GM18505 (cell line): ENCODE results near the gene STIP1.

ENCODE experiments used
- ATAC-seq: cut with Tn5 transposase; IDR thresholded peaks from one replicate; pipeline ENCODE4 v1.9.1; 2021; ENCODE audit not compliant: unreplicated experiment
- POLR2A ChIP-seq: IDR thresholded peaks from 4 replicates; pipeline ENCODE4 v1.6.1; 2011; ENCODE audit warnings: borderline replicate concordance; ENCODE audit not compliant: insufficient read depth, insufficient read length; ENCODE audit errors: extremely low read depth

STIP1 gene

DNA sequence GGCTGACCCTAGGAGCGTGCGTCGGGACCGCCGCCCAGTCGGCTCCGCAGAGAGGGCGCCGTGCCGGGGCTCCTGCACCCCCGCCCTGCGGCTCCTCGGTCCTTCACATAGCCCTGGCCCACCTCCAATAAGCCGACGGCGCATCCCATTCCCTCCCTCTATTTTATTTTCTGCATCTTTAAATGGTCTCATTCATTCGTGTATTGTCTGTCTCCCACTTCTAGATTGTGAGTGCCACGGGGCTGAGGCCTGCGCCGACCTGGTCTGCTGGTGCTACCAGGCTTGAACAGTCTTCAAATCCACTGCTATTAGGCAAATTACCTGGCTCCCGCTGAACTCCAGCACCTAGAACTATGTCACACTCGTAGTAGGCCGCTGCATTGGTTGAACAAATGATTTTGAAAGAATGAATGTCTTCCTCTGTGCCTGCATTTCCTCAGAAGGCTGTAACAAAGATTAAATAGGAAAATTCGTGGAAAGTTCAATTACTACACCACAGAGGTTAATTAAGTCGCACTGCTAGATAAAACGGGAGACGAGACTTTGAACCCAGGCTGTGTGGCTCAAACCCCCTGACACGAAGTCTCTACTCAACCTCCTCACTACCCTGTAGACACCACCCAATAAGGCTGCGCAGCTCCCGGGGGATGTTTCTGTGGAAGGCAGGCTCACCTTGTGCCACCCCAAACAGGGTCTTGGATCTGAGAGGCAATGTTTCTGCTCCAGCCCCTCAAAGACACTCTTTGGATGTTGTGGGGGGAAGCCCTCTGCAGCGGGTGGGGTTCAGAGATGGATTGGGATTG is 62.0 kb downstream of the STIP1 start:
- no peak for ATAC-seq

GRCh38 chr11:64248578-64248977 is 62.6 kb downstream of the STIP1 start:
- no peak for ATAC-seq
- no peak for TF ChIP-seq POLR2A

More for the DNA sequence above, 62.0 kb downstream of the STIP1 start:
- no peak for TF ChIP-seq POLR2A

DNA sequence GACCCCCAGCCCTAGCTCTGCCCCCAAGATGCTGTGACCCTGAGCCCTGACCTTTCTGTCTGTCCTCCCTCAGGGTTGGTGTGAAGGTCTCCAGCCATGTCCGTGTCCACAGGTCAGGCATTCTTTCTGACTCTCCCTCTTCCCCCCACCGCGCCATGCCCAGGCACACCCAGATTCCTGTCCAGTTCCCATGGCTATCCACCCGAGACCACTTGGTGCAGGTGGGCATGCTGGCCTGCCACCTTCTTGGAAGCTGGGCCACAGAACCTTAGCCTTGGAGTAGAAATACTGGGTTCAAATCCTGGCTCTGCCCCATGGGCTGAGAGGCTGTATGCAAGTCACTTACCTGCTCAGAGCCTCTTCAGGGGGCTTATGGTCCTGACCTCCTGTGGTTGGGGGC is 63.1 kb downstream of the STIP1 start:
- TF ChIP-seq POLR2A = no peak
- no peak for ATAC-seq

DNA sequence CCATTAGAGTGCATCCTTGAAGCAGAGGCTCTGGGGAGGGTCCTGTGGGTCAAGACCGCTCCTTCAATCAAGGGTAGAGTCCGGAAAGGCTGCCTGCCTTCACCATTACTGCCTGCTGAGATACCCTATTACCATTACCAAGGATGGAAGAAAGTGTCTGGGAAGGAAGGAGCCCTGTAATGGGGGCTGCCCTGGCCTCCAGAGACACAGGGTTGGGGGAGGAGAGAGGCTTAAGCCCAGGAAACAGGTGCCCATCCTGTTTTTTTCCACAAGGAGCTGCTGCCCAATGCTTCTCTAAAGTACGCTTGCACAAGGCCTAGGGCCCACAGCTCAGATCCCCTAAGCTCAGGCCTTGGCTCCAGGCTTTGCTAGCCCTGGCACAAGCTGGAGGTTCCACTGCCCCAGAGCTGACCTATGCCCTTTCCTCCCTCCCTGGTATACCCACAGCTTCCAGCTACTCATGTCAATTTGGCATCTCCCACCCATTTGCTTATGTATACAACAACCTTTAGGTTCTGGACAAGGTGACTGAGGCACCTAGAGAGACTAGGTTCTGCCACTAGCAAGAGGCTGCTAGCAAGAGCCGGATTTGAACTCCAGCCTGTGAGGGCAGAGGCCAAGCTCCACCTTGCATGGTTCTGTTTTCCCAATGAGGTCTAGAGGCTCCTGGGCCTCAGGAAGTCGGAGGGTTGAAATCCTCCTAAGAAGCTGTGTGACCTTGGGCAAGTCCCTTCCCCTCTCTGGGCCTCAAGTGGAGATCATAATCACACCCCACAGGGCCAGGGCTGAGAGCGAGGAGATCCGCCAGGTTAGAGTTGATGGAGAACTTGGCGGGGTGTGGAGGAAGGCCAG is 63.8 kb downstream of the STIP1 start:
- no peak for ATAC-seq
- TF ChIP-seq POLR2A = no peak

GRCh38 chr11:64250415-64251015 is 64.5 kb downstream of the STIP1 start:
- TF ChIP-seq POLR2A = no peak

DNA sequence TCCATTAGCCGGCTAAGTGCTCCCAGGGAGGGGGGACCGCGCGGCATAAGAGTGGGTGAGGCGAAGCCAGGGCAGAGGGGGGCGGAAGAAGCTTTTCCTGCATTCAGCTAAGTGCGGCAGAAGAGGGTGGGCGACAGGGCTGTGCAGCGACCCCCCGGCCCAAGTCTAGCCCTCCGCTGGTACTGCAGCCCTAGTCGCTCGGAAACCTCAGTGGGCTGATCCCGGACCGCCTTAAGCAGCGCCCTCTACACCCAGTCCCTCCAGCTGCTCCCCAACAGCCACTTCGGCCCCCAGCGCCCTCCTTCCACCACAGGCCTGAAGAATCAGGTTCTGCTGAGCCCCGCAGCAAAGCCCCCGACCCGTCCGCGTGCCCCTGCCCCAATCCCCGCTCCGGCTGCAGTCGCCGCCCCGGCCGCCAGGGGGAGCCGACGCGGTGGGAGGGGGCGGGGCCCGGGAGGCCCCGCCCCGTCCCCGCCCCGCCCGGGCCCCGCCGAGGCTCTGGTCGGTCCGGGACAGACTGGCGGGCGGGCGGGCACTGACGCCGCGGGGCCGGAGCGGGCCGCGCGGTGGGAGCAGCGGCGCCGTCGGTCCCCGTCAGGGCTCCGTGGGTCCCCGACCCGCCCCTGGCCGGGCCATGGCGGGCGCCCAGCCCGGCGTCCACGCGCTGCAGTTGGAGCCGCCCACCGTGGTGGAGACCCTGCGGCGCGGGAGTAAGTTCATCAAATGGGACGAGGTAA is 65.2 kb downstream of the STIP1 start, which contains the start of gene PLCB3:
Gene PLCB3 (plus strand): TSS at position 515 of the 737 bp plus-strand sequence. CDS start 120 bp downstream, at position 635.
- TF ChIP-seq POLR2A = peak; percentile 46
- ATAC-seq = peak; percentile 38

More at GRCh38 chr11:64250415-64251015, 64.5 kb downstream of the STIP1 start:
- ATAC-seq = no peak

- TF ChIP-seq POLR2A = no peak
- ATAC-seq = peak; percentile 11
These were observed 65.7 kb downstream of the STIP1 start for GRCh38 chr11:64251753-64252002.

DNA sequence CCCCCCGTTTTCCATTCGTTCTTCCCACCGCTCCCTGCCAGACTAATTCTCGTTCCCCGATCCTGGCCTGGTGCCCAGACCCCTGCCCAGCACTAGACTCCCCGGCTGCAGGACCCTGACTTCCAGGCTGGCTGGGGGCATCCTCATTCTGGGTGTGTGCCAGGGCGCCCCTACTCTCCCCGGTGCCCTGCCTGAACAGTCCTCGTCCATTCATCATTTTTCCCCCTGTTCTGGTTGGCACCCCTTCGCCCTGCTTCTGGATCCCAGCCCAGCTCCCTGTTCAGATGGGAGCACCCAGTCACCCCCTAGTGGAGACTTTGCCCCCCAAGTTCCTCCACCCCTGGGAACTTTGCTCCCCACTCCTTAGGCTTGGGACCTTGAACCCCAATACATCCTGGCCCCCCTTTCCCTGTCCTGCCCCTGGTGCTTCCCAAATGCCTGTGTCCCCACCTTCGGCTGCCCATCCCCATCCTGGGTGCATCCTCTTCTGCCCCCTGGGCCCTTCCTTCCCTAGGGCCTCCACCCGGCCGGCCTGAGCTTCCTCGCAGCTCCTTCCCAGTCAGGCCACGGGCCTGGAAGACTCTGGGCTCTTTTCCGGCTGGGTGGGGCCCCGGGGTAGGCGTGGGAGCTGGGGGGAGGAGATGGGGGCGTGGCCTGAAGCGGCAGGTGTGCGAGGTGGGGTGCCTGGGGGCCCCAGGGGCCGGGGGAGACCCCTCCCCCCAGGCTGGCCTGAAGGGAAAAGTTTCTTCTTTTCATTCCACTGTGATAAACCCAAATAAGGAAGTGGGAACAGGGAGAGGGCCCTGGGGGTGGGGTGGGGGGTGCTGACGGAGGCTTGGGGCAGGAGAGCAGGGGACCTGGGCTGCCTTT is 66.3 kb downstream of the STIP1 start:
- no peak for TF ChIP-seq POLR2A
- no peak for ATAC-seq

DNA sequence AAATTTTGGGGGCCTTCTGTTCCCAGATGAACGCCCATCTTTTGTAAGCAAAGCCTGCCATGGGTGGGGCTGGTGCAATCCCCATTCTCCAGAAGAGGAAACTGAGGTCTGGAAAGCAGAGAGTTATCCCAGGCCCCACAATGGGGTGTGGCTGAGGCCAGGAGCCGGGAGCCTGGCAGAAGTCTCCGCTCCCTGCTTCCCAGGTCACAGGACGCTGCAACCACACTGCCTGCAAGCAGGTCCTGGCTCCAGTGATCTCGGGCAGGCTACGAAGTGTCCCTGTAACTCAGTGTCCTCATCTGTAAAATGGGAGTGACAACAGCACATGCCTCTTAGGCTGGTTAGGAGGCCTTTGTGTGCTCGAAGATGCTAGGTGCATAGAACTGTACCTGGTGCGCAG is 67.1 kb downstream of the STIP1 start:
- no peak for ATAC-seq
- no peak for TF ChIP-seq POLR2A

DNA sequence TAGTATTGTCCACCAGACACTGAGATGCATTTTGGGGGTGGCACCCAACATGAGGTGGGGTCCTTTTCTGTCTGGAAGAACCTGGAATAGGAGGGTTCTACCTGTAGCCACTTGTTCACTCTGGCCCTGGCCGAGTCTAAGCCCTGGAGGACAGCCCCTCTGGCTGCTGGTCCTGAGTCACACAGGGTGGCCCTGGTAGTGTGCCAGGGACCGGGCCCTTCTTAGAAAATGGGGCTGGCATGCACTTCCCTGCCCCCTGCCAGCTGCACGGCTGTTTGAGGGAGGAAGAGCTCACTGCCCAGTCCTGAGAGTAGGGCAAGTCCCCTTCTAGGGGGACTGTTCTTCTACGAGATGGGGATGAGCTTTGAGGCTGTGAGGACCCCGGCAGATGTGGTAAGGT is 67.5 kb downstream of the STIP1 start:
- no peak for ATAC-seq
- no peak for TF ChIP-seq POLR2A
